Measurements from ENCODE around the gene COLGALT1. TPM values are rescaled to one million over a fixed set of nuclear protein-coding genes. Genes with fewer than 3 reads are reported as not detected.

The COLGALT1 gene
- polyA plus RNA-seq, 1 of the 3 experiments (the other 2 are of a cell fraction) = 83.8 TPM

DNA sequence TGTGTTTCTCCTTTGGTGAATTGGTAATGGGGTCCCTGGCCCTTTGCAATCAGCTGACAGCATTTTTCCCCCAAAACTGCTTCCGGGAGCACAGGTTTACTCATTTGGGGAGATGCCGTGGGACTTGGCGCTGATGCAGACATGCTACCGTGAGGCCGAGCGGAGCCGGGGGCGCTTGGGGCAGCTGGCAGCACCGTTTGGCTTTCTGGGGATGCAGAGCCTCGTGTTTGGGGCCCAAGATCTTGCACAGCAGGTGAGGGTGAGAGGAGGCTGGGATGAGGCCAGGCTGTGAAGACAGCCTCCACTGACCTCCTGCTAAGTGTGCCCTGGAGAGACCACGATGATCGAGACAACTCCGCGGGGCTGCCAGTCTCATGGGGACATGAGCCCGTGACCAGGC lies 13.4 kb upstream of the COLGALT1 start:
- H3K27ac ChIP-seq (ENCODE audit: low read depth in 2 of 2, low read length in 1 of 2) = no peak overlapping the region
- no peaks in the 10 kb centered on the region for H3F3A ChIP-seq (replicated peaks; ENCODE audit: insufficient read depth)
- TF ChIP-seq FOXM1 (IDR thresholded peaks at IDR 0.05; ENCODE audit: low read depth) (no peak), MXI1 (IDR thresholded peaks at IDR 0.05; ENCODE audit: low read depth, low read length) (no peak), FOXJ3 (CRISPR knock-in tag; IDR thresholded peaks at IDR 0.05) (no peak), NFIC (IDR thresholded peaks at IDR 0.05; ENCODE audit: borderline replicate concordance) (no peak)
- TF ChIP-seq, protein P1, sequence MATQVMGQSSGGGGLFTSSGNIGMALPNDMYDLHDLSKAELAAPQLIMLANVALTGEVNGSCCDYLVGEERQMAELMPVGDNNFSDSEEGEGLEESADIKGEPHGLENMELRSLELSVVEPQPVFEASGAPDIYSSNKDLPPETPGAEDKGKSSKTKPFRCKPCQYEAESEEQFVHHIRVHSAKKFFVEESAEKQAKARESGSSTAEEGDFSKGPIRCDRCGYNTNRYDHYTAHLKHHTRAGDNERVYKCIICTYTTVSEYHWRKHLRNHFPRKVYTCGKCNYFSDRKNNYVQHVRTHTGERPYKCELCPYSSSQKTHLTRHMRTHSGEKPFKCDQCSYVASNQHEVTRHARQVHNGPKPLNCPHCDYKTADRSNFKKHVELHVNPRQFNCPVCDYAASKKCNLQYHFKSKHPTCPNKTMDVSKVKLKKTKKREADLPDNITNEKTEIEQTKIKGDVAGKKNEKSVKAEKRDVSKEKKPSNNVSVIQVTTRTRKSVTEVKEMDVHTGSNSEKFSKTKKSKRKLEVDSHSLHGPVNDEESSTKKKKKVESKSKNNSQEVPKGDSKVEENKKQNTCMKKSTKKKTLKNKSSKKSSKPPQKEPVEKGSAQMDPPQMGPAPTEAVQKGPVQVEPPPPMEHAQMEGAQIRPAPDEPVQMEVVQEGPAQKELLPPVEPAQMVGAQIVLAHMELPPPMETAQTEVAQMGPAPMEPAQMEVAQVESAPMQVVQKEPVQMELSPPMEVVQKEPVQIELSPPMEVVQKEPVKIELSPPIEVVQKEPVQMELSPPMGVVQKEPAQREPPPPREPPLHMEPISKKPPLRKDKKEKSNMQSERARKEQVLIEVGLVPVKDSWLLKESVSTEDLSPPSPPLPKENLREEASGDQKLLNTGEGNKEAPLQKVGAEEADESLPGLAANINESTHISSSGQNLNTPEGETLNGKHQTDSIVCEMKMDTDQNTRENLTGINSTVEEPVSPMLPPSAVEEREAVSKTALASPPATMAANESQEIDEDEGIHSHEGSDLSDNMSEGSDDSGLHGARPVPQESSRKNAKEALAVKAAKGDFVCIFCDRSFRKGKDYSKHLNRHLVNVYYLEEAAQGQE (IDR thresholded peaks at IDR 0.05; ENCODE audit: low read depth, low read length) = no peak
- TF ChIP-seq, protein P2, sequence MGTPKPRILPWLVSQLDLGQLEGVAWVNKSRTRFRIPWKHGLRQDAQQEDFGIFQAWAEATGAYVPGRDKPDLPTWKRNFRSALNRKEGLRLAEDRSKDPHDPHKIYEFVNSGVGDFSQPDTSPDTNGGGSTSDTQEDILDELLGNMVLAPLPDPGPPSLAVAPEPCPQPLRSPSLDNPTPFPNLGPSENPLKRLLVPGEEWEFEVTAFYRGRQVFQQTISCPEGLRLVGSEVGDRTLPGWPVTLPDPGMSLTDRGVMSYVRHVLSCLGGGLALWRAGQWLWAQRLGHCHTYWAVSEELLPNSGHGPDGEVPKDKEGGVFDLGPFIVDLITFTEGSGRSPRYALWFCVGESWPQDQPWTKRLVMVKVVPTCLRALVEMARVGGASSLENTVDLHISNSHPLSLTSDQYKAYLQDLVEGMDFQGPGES (IDR thresholded peaks at IDR 0.05; ENCODE audit: low read depth, low read length) = no peak
- no peaks in the 10 kb centered on the region for H3K27me3 ChIP-seq (ENCODE audit: insufficient read depth)
- no peaks in the 10 kb centered on the region for H3K36me3 ChIP-seq (replicated peaks in 1 of 2; ENCODE audit: control insufficient read depth in 1 of 2, insufficient read depth in 2 of 2, low read length in 1 of 2)
- no peak overlapping the region for H2AFZ ChIP-seq (ENCODE audit: low read depth)
- ChIA-PET POLR2A (interaction anchor here (0.6 kb wide), 1 partner anchor 31 kb away, joined by 3 read pairs; the partner anchor contains the start of gene PGLS), CTCF (no interaction called here)
- H3K4me3 ChIP-seq (ENCODE audit: low read depth in 2 of 2, low read length in 1 of 2) = no peak overlapping the region
- DNase-seq = no peak
- no peak overlapping the region for H3K4me2 ChIP-seq
- H4K20me1 ChIP-seq (ENCODE audit: insufficient read depth) = no peaks in the 10 kb centered on the region
- H3K9ac ChIP-seq = no peak overlapping the region
- H3K79me2 ChIP-seq (ENCODE audit: insufficient read depth) = no peaks in the 10 kb centered on the region
- WGBS (ENCODE audit: low lambda C conversion rate) = 79% methylated on average over 11 of the region's 15 CpGs
- no peaks in the 10 kb centered on the region for H3K9me2 ChIP-seq
- no peaks in the 10 kb centered on the region for H3K9me3 ChIP-seq
- H3K4me1 ChIP-seq (ENCODE audit: control insufficient read depth in 1 of 2, insufficient read depth in 2 of 2, low read depth in 1 of 2, low read length in 1 of 2) = no peaks in the 10 kb centered on the region; a peak in 1 of 4 replicates

DNA sequence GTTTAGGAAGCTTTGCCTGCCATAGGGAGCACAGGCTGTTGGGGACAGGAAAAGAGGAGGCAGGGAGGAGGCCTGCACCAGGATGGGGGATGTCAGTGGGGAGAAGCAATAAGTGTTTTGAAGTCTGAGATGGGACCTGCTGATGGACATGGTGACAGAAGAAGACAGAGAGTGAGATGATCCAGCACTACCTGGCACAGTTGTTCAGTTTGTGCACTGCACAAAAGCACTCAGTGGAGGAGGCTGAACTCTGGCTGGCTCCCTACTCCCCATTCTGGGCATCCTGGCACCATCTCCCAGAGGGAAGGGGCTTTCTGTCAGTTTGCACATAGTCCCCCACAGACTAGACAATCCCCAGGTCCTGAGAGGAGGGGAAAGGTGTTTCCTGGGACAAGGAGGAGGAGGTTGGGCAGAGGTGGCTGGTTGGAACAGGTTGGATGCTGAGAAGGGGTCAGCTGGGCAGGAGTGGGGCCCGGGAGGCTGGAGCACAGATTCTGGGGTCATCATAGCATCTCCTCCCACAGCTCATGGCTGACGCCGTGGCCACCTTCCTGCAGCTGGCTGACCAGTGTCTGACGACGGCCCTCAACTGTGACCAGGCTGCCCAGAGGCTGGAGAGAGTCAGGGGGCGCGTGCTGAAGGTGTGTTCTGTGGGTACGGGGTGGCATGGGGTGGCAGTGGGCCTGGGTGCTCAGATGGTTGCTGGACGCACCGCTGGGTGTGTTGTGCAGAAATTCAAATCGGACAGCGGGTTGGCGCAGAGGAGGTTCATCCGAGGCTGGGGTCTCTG lies 12.5 kb upstream of the COLGALT1 start:
- Histone ChIP-seq H3K4me2 (no peak overlapping the region), H3K79me2 (ENCODE audit: insufficient read depth) (no peaks in the 10 kb centered on the region), H3K4me1 (ENCODE audit: control insufficient read depth in 1 of 2, insufficient read depth in 2 of 2, low read depth in 1 of 2, low read length in 1 of 2) (no peaks in the 10 kb centered on the region; a peak in 1 of 4 replicates), H3K27me3 (ENCODE audit: insufficient read depth) (no peaks in the 10 kb centered on the region), H3K4me3 (ENCODE audit: low read depth in 2 of 2, low read length in 1 of 2) (no peak overlapping the region), H3K9me3 (no peaks in the 10 kb centered on the region), H2AFZ (ENCODE audit: low read depth) (no peak overlapping the region), H3K9ac (no peak overlapping the region), H4K20me1 (ENCODE audit: insufficient read depth) (no peaks in the 10 kb centered on the region), H3K9me2 (no peaks in the 10 kb centered on the region), H3K27ac (ENCODE audit: low read depth in 2 of 2, low read length in 1 of 2) (no peak overlapping the region), H3F3A (replicated peaks; ENCODE audit: insufficient read depth) (no peaks in the 10 kb centered on the region), H3K36me3 (replicated peaks in 1 of 2; ENCODE audit: control insufficient read depth in 1 of 2, insufficient read depth in 2 of 2, low read length in 1 of 2) (no peaks in the 10 kb centered on the region)
- POLR2A ChIA-PET = interaction anchor here (0.6 kb wide), 1 partner anchor 32 kb away, joined by 3 read pairs; the partner anchor contains the start of gene PGLS
- 77% methylated on average over 14 of the region's 14 CpGs for WGBS (ENCODE audit: low lambda C conversion rate)
- DNase-seq = no peak
- TF ChIP-seq, protein P2 (IDR thresholded peaks at IDR 0.05; ENCODE audit: low read depth, low read length) = no peak
- no peak for TF ChIP-seq MXI1 (IDR thresholded peaks at IDR 0.05; ENCODE audit: low read depth, low read length)
- no peak for TF ChIP-seq TAF1 (IDR thresholded peaks at IDR 0.05; ENCODE audit: borderline replicate concordance, low read depth, low read length)
- no peak for TF ChIP-seq JUND (IDR thresholded peaks at IDR 0.05)
- TF ChIP-seq TEAD4 (IDR thresholded peaks at IDR 0.05; ENCODE audit: borderline replicate concordance, insufficient read depth) = no peak
- TF ChIP-seq, protein P3, sequence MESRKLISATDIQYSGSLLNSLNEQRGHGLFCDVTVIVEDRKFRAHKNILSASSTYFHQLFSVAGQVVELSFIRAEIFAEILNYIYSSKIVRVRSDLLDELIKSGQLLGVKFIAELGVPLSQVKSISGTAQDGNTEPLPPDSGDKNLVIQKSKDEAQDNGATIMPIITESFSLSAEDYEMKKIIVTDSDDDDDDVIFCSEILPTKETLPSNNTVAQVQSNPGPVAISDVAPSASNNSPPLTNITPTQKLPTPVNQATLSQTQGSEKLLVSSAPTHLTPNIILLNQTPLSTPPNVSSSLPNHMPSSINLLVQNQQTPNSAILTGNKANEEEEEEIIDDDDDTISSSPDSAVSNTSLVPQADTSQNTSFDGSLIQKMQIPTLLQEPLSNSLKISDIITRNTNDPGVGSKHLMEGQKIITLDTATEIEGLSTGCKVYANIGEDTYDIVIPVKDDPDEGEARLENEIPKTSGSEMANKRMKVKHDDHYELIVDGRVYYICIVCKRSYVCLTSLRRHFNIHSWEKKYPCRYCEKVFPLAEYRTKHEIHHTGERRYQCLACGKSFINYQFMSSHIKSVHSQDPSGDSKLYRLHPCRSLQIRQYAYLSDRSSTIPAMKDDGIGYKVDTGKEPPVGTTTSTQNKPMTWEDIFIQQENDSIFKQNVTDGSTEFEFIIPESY (IDR thresholded peaks at IDR 0.05; ENCODE audit: borderline replicate concordance, low read depth) = no peak
- CTCF ChIA-PET = no interaction called here

Measured in SK-N-SH (cell line).